RWPE1 (cell line): Measurements from ENCODE around the gene ERC2.

Experiments
- CTCF ChIA-PET: fragments of 350-600 bp; sonication (Branson Sonifier 250); formaldehyde crosslinking; extraction: SDS; loops from one replicate; lab custom pipeline; 2021; lab: Yijun Ruan, JAX
- POLR2A ChIA-PET: fragments of 400-600 bp; formaldehyde crosslinking; extraction: SDS; loops from one replicate; lab custom pipeline; 2020; ENCODE audit warnings: antibody characterized with exemption; ENCODE audit not compliant: low non-redundant PET; lab: Yijun Ruan, JAX
- DNase-seq: peaks from one replicate; pipeline ENCODE4 v3.0.0; 2012; ENCODE audit warnings: low spot score
- H3K27ac ChIP-seq: fragments of 450-650 bp; 2 replicates; pipeline ENCODE4 v1.5.1; 2017
- CTCF ChIP-seq: fragments of 450-650 bp; conservative IDR thresholded peaks from 2 replicates; pipeline ENCODE4 v1.5.1; 2017; ENCODE audit warnings: low read depth, mild to moderate bottlenecking

The ERC2 gene

GRCh38 chr3:55882006-55882405 is 586.3 kb downstream of the ERC2 start:
- no peak overlapping the region for H3K27ac ChIP-seq
- ChIA-PET POLR2A (no interaction called here), CTCF (no interaction called here)
- no peak for TF ChIP-seq CTCF
- DNase-seq = no peak

GRCh38 chr3:55880357-55880756 is 587.9 kb downstream of the ERC2 start:
- ChIA-PET POLR2A (no interaction called here), CTCF (no interaction called here)
- TF ChIP-seq CTCF = no peak
- DNase-seq = peak; percentile 4
- H3K27ac ChIP-seq = no peak overlapping the region

DNA sequence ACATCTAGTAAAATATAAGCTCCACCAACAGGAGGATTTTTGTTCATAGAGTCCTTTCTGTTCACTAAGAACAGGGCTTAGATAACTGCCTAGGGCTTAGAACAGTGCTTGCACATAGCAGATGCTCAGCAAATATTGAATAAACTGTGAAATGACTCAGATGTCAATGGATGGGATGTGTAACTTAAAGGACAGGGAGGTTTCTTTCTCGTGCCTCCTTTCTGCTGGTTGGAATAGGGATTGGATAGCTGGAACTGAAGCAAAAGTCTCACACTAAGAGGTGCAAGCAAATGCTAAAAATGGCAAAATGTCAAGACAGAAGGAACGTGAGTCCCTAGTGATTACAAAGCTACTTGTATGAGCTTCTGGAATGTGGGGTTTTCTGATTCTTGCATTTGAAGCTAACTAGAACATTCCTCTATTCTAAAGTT is 588.4 kb downstream of the ERC2 start:
- TF ChIP-seq CTCF = no peak

DNA sequence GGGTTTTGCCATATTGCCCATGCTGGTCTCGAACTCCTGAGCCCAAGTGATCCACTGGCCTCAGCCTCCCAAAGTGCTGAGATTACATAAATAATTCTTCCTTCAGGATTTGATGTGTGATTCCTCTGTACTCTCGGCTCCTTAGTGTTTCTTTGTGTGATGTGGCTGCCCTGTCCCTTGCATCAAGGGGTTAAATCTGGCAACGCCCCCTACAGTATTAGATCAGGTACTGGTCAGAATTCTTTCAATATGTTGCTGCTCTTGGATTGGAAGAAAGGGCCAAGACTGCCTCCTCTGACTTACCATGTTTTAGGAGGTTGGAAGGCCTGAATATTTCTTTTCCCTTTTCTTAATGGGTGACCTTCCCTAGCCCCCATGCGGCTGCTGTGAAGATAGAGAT is 590.6 kb downstream of the ERC2 start:
- POLR2A ChIA-PET = no interaction called here

More for the DNA sequence above, 588.4 kb downstream of the ERC2 start:
- ChIA-PET CTCF (no interaction called here), POLR2A (no interaction called here)
- no peak overlapping the region for H3K27ac ChIP-seq
- DNase-seq = no peak

DNA sequence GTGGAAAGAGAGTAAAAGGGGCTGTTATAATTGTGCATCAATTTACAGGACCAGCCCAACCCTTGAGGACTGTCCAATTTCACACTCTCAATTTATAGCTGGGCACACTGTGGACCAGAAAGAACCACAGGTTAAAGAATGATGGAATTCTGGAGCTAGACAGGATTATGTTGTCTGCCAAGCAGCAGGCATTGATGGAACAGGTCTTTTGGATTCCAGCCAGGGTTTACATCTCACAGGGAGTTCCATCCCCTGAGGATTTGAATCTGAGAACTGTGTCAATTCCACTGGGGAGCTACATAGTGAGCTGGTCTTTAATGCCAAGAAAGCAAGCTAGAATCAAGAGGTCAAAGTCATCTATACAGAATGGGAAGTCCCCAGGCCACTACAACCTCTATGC is 591.7 kb downstream of the ERC2 start:
- DNase-seq = no peak
- CTCF ChIA-PET = interaction anchor here (0.7 kb wide), 1 partner anchor 10 kb away, joined by 4 read pairs; no protein-coding TSS in a partner anchor
- POLR2A ChIA-PET = no interaction called here
- TF ChIP-seq CTCF = no peak
- H3K27ac ChIP-seq = no peak overlapping the region

More for the DNA sequence above, 590.6 kb downstream of the ERC2 start:
- no peak overlapping the region for H3K27ac ChIP-seq
- DNase-seq = no peak
- CTCF ChIA-PET = no interaction called here
- no peak for TF ChIP-seq CTCF

GRCh38 chr3:55875113-55875512 is 593.2 kb downstream of the ERC2 start:
- POLR2A ChIA-PET = no interaction called here
- CTCF ChIA-PET = no interaction called here
- DNase-seq = no peak
- no peak for TF ChIP-seq CTCF
- no peak overlapping the region for H3K27ac ChIP-seq
